ENCODE data around the gene DXO.
"Not testable (repeated sequence)": the region's sequence is repeated elsewhere in the genome, so short reads cannot be mapped to it uniquely, and the experiment has no call there.

DNA sequence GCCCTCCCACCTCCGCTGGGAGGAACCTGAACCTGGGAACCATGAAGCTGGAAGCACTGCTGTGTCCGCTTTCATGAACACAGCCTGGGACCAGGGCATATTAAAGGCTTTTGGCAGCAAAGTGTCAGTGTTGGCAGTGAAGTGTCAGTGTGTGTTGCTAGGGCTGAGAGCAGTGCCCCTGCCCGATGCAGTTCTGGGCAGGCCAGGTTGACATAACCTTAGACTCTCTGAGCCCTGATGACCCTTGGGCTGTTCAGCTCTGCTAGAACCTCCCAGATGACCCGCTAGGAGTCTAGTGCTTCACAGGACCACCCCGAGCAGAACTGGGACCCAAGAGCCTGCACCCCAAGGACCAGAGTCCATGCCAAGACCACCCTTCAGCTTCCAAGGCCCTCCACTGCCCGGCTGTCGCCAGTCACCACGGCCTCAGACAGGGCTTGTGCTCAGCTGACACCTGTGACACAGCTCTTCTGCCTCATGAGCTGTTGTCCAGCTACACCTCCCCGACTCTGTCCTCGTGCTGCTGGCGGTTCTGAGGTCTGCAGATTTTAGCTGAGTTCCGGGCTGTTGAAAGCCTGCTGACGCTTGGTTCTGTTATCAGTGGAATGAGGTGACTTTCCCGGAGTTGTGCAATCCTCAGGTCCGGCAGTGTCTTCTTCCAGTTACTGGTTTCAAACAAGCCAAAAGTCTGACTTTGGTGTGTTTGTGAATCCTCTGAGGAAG, 30.8 kb upstream of the DXO start:
- TF ChIP-seq, protein P1, sequence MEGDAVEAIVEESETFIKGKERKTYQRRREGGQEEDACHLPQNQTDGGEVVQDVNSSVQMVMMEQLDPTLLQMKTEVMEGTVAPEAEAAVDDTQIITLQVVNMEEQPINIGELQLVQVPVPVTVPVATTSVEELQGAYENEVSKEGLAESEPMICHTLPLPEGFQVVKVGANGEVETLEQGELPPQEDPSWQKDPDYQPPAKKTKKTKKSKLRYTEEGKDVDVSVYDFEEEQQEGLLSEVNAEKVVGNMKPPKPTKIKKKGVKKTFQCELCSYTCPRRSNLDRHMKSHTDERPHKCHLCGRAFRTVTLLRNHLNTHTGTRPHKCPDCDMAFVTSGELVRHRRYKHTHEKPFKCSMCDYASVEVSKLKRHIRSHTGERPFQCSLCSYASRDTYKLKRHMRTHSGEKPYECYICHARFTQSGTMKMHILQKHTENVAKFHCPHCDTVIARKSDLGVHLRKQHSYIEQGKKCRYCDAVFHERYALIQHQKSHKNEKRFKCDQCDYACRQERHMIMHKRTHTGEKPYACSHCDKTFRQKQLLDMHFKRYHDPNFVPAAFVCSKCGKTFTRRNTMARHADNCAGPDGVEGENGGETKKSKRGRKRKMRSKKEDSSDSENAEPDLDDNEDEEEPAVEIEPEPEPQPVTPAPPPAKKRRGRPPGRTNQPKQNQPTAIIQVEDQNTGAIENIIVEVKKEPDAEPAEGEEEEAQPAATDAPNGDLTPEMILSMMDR (IDR thresholded peaks at IDR 0.05; ENCODE audit: low read depth, low read length) = not testable (repeated sequence)
- not testable (repeated sequence) for TF ChIP-seq EZH2phosphoT487 (IDR thresholded peaks at IDR 0.05; ENCODE audit: low read depth)
